ENCODE data around the gene ZNF382.

The ZNF382 gene

GRCh38 chr19:36674201-36674600 lies 69.1 kb downstream of the ZNF382 start:
- no peak overlapping the region for H3K4me3 ChIP-seq (ENCODE audit: low read length)
- no peak for DNase-seq (ENCODE audit: low read depth)
- TF ChIP-seq CTCF (IDR thresholded peaks at IDR 0.05; ENCODE audit: insufficient read depth, low read depth, low read length, missing control alignments), result no peak

- H3K4me3 ChIP-seq (ENCODE audit: low read length), result no peak overlapping the region
- TF ChIP-seq CTCF (IDR thresholded peaks at IDR 0.05; ENCODE audit: insufficient read depth, low read depth, low read length, missing control alignments), result no peak
- no peak for DNase-seq (ENCODE audit: low read depth)
These were observed 74.3 kb downstream of the ZNF382 start for GRCh38 chr19:36679455-36679854.

All from epithelial cell of esophagus (primary cell).